Panc1 (cell line): Measurements from ENCODE around the gene FAM240B. TPM values are rescaled to one million over a fixed set of nuclear protein-coding genes. Genes with fewer than 3 reads are reported as not detected.

ENCODE experiments used
- ATAC-seq: fragments of 200-7000 bp; cut with Tn5 transposase; 2 replicates; pipeline ENCODE4 v1.9.1; 2020; ENCODE audit warnings: mild to moderate bottlenecking, moderate library complexity
- BruUV-seq: library from RNA; stranded (reverse); fragments of 400-500 nt; replicated peaks from 2 replicates; lab custom pipeline; 2021; lab: Mats Ljungman, UMichigan
- CTCF ChIA-PET: fragments of 300-600 bp; sonication (Branson Sonifier 250); formaldehyde crosslinking; loops from one replicate; lab custom pipeline; 2022; ENCODE audit warnings: antibody characterized with exemption; lab: Charles Lee
- POLR2A ChIA-PET: fragments of 300-600 bp; sonication (Branson Sonifier 250); formaldehyde crosslinking; loops from one replicate; lab custom pipeline; 2022; ENCODE audit warnings: antibody characterized with exemption; lab: Charles Lee
- DNase-seq: peaks from one replicate; pipeline ENCODE4 v3.0.0-alpha.2; 2010; ENCODE audit warnings: low read depth, low spot score
- H3K27ac ChIP-seq: 2 replicates; pipeline ENCODE4 v1.5.1; 2011; ENCODE audit warnings: mild to moderate bottlenecking, low read length, inconsistent platforms
- H3K27me3 ChIP-seq: fragments of 200-500 bp; sonication (Bioruptor generic); 2 replicates; pipeline ENCODE4 v1.6.0; 2014; ENCODE audit warnings: low read length, inconsistent platforms; ENCODE audit not compliant: control insufficient read depth, insufficient read depth
- H3K36me3 ChIP-seq: fragments of 200-500 bp; sonication (Bioruptor generic); 2 replicates; pipeline ENCODE4 v1.5.1; 2014; ENCODE audit warnings: inconsistent platforms, mild to moderate bottlenecking, low read length, moderate library complexity; ENCODE audit not compliant: control insufficient read depth, insufficient read depth
- H3K4me1 ChIP-seq: 2 replicates; pipeline ENCODE4 v1.5.1; 2011; ENCODE audit warnings: inconsistent platforms, mild to moderate bottlenecking, low read length, moderate library complexity; ENCODE audit not compliant: control insufficient read depth, insufficient read depth
- H3K4me3 ChIP-seq, 2 experiments: 2 replicates each; pipeline ENCODE4 v1.5.1; 2011 to 2012; ENCODE audit warnings: low read depth in 2 of 2, low read length in 2 of 2, mild to moderate bottlenecking in 2 of 2, inconsistent platforms in 1 of 2, moderate library complexity in 1 of 2
- H3K9me3 ChIP-seq: fragments of 200-500 bp; sonication (Bioruptor generic); 2 replicates; pipeline ENCODE4 v1.5.1; 2014; ENCODE audit warnings: low read depth, mild to moderate bottlenecking, inconsistent platforms, low read length, moderate library complexity; ENCODE audit not compliant: control insufficient read depth, insufficient read depth
- POLR2AphosphoS5 ChIP-seq: IDR thresholded peaks from 2 replicates; pipeline ENCODE4 v1.6.1; 2012; ENCODE audit warnings: mild to moderate bottlenecking, low read depth, low read length, moderate library complexity
- SIN3A ChIP-seq: IDR thresholded peaks from 2 replicates; pipeline ENCODE4 v1.6.1; 2012; ENCODE audit warnings: low read depth, mild to moderate bottlenecking, low read length, moderate library complexity, borderline replicate concordance; ENCODE audit not compliant: insufficient read depth
- TCF7L2 ChIP-seq: IDR thresholded peaks from 2 replicates; pipeline ENCODE4 v1.6.1; 2011; ENCODE audit warnings: mild to moderate bottlenecking, low read depth, low read length, inconsistent platforms
- in situ Hi-C: cut with HindIII; loops from 2 replicates; pipeline ENCODE4 v1.10.0; 2016; ENCODE audit warnings: low sequenced_read_pairs, low pct_unique_long_range_greater_than_20kb
- intact Hi-C: fragments of 100-400 bp; cut with micrococcal nuclease; formaldehyde crosslinking; loops from one replicate; pipeline ENCODE4 v1.10.0; 2022; ENCODE audit not compliant: unreplicated experiment
- total RNA-seq: library from RNA; stranded (reverse); gene quantifications from one replicate; pipeline ENCODE4 v1.2.1, GENCODE V29; 2021; ENCODE audit not compliant: unreplicated experiment
- TF ChIP-seq, protein P1 (sequence below): fragments of 450-650 bp; IDR thresholded peaks from 2 replicates; pipeline ENCODE4 v1.5.1; 2017; ENCODE audit warnings: mild to moderate bottlenecking
- TF ChIP-seq, protein P2 (sequence below), 2 experiments: IDR thresholded peaks; 2 replicates each; pipeline ENCODE4 v1.6.1; 2011 to 2012; ENCODE audit warnings: low read depth in 2 of 2, control low read depth in 1 of 2, low read length in 1 of 2, mild to moderate bottlenecking in 1 of 2, moderate library complexity in 1 of 2; ENCODE audit not compliant: insufficient read depth in 1 of 2

The FAM240B gene
- total RNA-seq, 1 experiment from 2014 or later: not detected

DNA sequence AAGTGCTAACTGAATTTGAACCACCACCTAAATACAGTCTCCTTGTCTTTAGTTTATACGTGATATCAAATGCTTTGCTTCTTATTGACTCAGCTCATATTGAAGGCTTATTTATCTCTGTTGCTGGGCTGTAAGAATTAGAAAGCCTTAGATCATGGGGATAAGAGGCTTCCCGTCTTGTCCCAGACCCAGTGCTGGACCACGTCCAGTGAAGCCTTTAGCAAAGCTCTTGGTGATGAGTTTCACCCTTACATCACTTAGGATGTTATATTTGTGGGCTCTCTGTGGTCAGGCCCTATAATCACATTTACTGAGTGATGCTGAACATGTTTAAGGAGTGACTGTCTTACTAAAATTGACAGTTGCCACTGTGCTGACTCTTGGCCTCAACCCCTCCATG, 11.2 kb downstream of the FAM240B start:
- no peak overlapping the region for H3K4me3 ChIP-seq
- no peaks in the 10 kb centered on the region for H3K9me3 ChIP-seq
- TF ChIP-seq SIN3A: no peak
- TF ChIP-seq, protein P1, sequence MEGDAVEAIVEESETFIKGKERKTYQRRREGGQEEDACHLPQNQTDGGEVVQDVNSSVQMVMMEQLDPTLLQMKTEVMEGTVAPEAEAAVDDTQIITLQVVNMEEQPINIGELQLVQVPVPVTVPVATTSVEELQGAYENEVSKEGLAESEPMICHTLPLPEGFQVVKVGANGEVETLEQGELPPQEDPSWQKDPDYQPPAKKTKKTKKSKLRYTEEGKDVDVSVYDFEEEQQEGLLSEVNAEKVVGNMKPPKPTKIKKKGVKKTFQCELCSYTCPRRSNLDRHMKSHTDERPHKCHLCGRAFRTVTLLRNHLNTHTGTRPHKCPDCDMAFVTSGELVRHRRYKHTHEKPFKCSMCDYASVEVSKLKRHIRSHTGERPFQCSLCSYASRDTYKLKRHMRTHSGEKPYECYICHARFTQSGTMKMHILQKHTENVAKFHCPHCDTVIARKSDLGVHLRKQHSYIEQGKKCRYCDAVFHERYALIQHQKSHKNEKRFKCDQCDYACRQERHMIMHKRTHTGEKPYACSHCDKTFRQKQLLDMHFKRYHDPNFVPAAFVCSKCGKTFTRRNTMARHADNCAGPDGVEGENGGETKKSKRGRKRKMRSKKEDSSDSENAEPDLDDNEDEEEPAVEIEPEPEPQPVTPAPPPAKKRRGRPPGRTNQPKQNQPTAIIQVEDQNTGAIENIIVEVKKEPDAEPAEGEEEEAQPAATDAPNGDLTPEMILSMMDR: no peak
- no peak for TF ChIP-seq TCF7L2
- no peak for TF ChIP-seq POLR2AphosphoS5
- TF ChIP-seq, protein P2, sequence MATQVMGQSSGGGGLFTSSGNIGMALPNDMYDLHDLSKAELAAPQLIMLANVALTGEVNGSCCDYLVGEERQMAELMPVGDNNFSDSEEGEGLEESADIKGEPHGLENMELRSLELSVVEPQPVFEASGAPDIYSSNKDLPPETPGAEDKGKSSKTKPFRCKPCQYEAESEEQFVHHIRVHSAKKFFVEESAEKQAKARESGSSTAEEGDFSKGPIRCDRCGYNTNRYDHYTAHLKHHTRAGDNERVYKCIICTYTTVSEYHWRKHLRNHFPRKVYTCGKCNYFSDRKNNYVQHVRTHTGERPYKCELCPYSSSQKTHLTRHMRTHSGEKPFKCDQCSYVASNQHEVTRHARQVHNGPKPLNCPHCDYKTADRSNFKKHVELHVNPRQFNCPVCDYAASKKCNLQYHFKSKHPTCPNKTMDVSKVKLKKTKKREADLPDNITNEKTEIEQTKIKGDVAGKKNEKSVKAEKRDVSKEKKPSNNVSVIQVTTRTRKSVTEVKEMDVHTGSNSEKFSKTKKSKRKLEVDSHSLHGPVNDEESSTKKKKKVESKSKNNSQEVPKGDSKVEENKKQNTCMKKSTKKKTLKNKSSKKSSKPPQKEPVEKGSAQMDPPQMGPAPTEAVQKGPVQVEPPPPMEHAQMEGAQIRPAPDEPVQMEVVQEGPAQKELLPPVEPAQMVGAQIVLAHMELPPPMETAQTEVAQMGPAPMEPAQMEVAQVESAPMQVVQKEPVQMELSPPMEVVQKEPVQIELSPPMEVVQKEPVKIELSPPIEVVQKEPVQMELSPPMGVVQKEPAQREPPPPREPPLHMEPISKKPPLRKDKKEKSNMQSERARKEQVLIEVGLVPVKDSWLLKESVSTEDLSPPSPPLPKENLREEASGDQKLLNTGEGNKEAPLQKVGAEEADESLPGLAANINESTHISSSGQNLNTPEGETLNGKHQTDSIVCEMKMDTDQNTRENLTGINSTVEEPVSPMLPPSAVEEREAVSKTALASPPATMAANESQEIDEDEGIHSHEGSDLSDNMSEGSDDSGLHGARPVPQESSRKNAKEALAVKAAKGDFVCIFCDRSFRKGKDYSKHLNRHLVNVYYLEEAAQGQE (IDR thresholded peaks at IDR 0.05; ENCODE audit: insufficient read depth in 1 of 2, low read depth in 2 of 2, low read length in 1 of 2): no peak
- H3K27me3 ChIP-seq: no peaks in the 10 kb centered on the region
- H3K4me1 ChIP-seq: no peaks in the 10 kb centered on the region
- DNase-seq (no peak), ATAC-seq (no peak)
- H3K27ac ChIP-seq: no peak overlapping the region
- in situ Hi-C loops: no loop called here
- intact Hi-C loops: loop anchor here (5.0 to 10.0 kb wide), 2 partner anchors 36 to 64 kb away; no protein-coding TSS in a partner anchor
- CTCF ChIA-PET: no interaction called here
- POLR2A ChIA-PET: no interaction called here
- no peaks in the 10 kb centered on the region; the same call in 1 of the 2 replicates for H3K36me3 ChIP-seq
- BruUV-seq: no TSS peak

DNA sequence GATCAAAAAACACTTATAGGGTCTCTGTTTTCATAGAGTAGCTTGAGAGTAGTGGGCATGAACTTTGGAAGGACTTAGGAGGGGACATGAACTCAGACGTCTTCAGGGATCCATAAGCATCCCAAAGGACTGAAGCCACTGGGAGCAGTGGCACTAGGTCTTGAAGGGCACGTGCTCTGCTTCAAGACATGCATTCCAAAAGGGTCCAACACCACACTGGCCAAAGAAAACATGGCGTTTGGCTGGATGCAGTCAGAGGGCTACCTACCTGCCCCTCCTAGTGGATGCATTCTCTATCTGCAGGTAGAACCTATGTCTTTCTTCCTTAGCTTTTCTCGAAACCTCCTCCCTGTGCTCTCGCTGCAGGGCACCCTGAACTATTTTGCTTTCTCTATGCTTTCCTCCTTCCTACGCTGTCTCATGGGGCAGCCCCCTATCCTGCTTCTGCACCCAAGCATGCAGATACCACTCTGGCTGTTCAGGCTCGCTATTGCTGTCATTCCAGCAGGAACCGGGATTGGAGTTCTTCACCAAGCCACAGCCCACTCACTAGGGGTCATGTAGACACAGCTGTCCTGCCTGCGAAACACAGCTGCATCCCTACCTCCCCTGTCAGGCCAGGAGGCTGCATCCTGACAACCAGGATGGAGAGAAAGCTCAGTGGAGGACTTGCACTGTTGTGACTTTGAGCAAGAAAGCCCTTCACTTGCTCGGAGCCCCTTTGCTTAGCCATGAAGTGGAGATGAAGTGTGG, 11.9 kb downstream of the FAM240B start:
- Histone ChIP-seq H3K27me3 (no peaks in the 10 kb centered on the region), H3K36me3 (no peaks in the 10 kb centered on the region; the same call in 1 of the 2 replicates), H3K27ac (no peak overlapping the region), H3K9me3 (no peaks in the 10 kb centered on the region), H3K4me3 (no peak overlapping the region), H3K4me1 (no peaks in the 10 kb centered on the region)
- DNase-seq (no peak), ATAC-seq (peak; percentile 74)
- CTCF ChIA-PET: interaction anchor here (0.6 to 0.7 kb wide), 2 partner anchors 66 to 604 kb away, joined by 4 to 5 read pairs; no protein-coding TSS in a partner anchor
- POLR2A ChIA-PET: no interaction called here
- in situ Hi-C loops (no loop called here), intact Hi-C loops (loop anchor here (5.0 to 10.0 kb wide), 2 partner anchors 36 to 63 kb away; no protein-coding TSS in a partner anchor)
- TF ChIP-seq TCF7L2 (no peak), SIN3A (no peak), POLR2AphosphoS5 (no peak)
- TF ChIP-seq, protein P1: peak; percentile 62
- TF ChIP-seq, protein P2 (IDR thresholded peaks at IDR 0.05; ENCODE audit: insufficient read depth in 1 of 2, low read depth in 2 of 2, low read length in 1 of 2): no peak
- BruUV-seq: no TSS peak
